Neuronal stem cell (in vitro differentiated cells): ENCODE results near the gene FHOD3.
"Not testable (repeated sequence)": the region's sequence is repeated elsewhere in the genome, so short reads cannot be mapped to it uniquely, and the experiment has no call there.

Experiments used
- DNase-seq: peaks from one replicate; pipeline ENCODE4 v3.0.0-alpha.2; 2013; ENCODE audit warnings: low spot score
- H2AFZ ChIP-seq: one replicate; pipeline ENCODE4 v1.6.1; 2013; ENCODE audit warnings: mild to moderate bottlenecking, low read length, inconsistent platforms
- H2AK5ac ChIP-seq: 2 replicates; pipeline ENCODE4 v1.6.1; 2013; ENCODE audit warnings: low read depth, mild to moderate bottlenecking, inconsistent platforms, low read length, moderate library complexity, mixed read lengths
- H2BK120ac ChIP-seq: 2 replicates; pipeline ENCODE4 v1.6.1; 2013; ENCODE audit warnings: low read depth, mild to moderate bottlenecking, inconsistent platforms, low read length, moderate library complexity, mixed read lengths
- H2BK12ac ChIP-seq: one replicate; pipeline ENCODE4 v1.6.1; 2013; ENCODE audit warnings: low read length, inconsistent platforms
- H2BK15ac ChIP-seq: 2 replicates; pipeline ENCODE4 v1.6.1; 2013; ENCODE audit warnings: mild to moderate bottlenecking, low read length, inconsistent platforms, mixed read lengths
- H2BK5ac ChIP-seq: one replicate; pipeline ENCODE4 v1.6.1; 2013; ENCODE audit warnings: inconsistent platforms, mild to moderate bottlenecking, low read length, moderate library complexity
- H3K14ac ChIP-seq: one replicate; pipeline ENCODE4 v1.6.1; 2013; ENCODE audit warnings: low read length, inconsistent platforms
- H3K18ac ChIP-seq: 2 replicates; pipeline ENCODE4 v1.6.1; 2013; ENCODE audit warnings: low read length, inconsistent platforms
- H3K23ac ChIP-seq: 2 replicates; pipeline ENCODE4 v1.6.1; 2013; ENCODE audit warnings: low read depth, mild to moderate bottlenecking, mixed read lengths, low read length, inconsistent platforms; ENCODE audit not compliant: poor library complexity
- H3K27ac ChIP-seq: replicated peaks from 3 replicates; pipeline ENCODE4 v1.5.1; 2013; ENCODE audit warnings: low read length, inconsistent platforms
- H3K27me3 ChIP-seq, 3 experiments: 2 replicates each; pipeline ENCODE4 v1.6.1; 2013; ENCODE audit warnings: low read length in 3 of 3, mild to moderate bottlenecking in 2 of 3, inconsistent platforms in 1 of 3, low read depth in 1 of 3, mixed read lengths in 1 of 3, moderate library complexity in 1 of 3; ENCODE audit not compliant: control insufficient read depth in 3 of 3, insufficient read depth in 3 of 3
- H3K36me3 ChIP-seq, 2 donors: replicated peaks in 1 of 2; 2 replicates each; pipeline ENCODE4 v1.6.1; 2013; ENCODE audit warnings: low read length in 2 of 2; ENCODE audit not compliant: control insufficient read depth in 2 of 2, insufficient read depth in 2 of 2
- H3K4ac ChIP-seq: 2 replicates; pipeline ENCODE4 v1.6.1; 2013; ENCODE audit warnings: inconsistent platforms, mild to moderate bottlenecking, low read length, moderate library complexity
- H3K4me1 ChIP-seq, 2 donors: 1 replicate in 1 of 2; 2 replicates in 1 of 2; pipeline ENCODE4 v1.6.1; 2013; ENCODE audit warnings: low read length in 2 of 2, low read depth in 1 of 2; ENCODE audit not compliant: control insufficient read depth in 2 of 2, insufficient read depth in 1 of 2
- H3K4me2 ChIP-seq: one replicate; pipeline ENCODE4 v1.6.1; 2013; ENCODE audit warnings: mild to moderate bottlenecking, low read length, inconsistent platforms; ENCODE audit not compliant: insufficient read depth, poor library complexity, severe bottlenecking
- H3K4me3 ChIP-seq, 2 donors: 2 replicates each; pipeline ENCODE4 v1.5.1; 2013; ENCODE audit warnings: low read length in 2 of 2, mild to moderate bottlenecking in 2 of 2, inconsistent platforms in 1 of 2, moderate library complexity in 1 of 2
- H3K79me1 ChIP-seq: one replicate; pipeline ENCODE4 v1.6.1; 2013; ENCODE audit warnings: low read depth, mild to moderate bottlenecking, inconsistent platforms, low read length, moderate library complexity
- H3K9ac ChIP-seq: one replicate; pipeline ENCODE4 v1.6.1; 2013; ENCODE audit warnings: mild to moderate bottlenecking, low read depth, low read length, inconsistent platforms; ENCODE audit not compliant: poor library complexity
- H3K9me3 ChIP-seq, 2 donors: replicated peaks in 1 of 2; 2 replicates each; pipeline versions ENCODE3 to v1.6.1; 2013; ENCODE audit warnings: low read length in 2 of 2, mild to moderate bottlenecking in 2 of 2, inconsistent platforms in 1 of 2, low read depth in 1 of 2, mixed read lengths in 1 of 2, moderate library complexity in 1 of 2; ENCODE audit not compliant: control insufficient read depth in 2 of 2, insufficient read depth in 1 of 2
- H4K8ac ChIP-seq: one replicate; pipeline ENCODE4 v1.6.1; 2013; ENCODE audit warnings: low read depth, mild to moderate bottlenecking, inconsistent platforms, low read length, moderate library complexity
- H4K91ac ChIP-seq: one replicate; pipeline ENCODE4 v1.6.1; 2013; ENCODE audit warnings: low read length, low read depth, mild to moderate bottlenecking, inconsistent platforms; ENCODE audit not compliant: poor library complexity
- WGBS, 2 donors: extraction: QIAGEN DNeasy Blood & Tissue Kit; methylation state at CpG; one replicate each; pipeline ENCODE4 v1.1.7; 2013; ENCODE audit warnings: missing lambda C conversion rate in 2 of 2, mixed read lengths in 1 of 2; ENCODE audit not compliant: insufficient read length in 2 of 2, insufficient replicate concordance in 1 of 2; ENCODE audit errors: extremely low coverage in 2 of 2; 5-methylcytosine and 5-hydroxymethylcytosine counted together

Gene FHOD3

GRCh38 chr18:36717422-36718110 is 420.1 kb downstream of the FHOD3 start:
- H3K36me3 ChIP-seq, result peaks cover 1 to 29% of the 10 kb centered on the region in 2 donors
- H3K9me3 ChIP-seq, result no peaks in the 10 kb centered on the region
- H2BK15ac ChIP-seq, result no peak overlapping the region
- no peak overlapping the region for H3K4me3 ChIP-seq
- H2AFZ ChIP-seq, result no peak overlapping the region
- no peaks in the 10 kb centered on the region for H3K79me1 ChIP-seq
- no peak overlapping the region for H2BK12ac ChIP-seq
- H2BK5ac ChIP-seq, result no peak overlapping the region
- H4K91ac ChIP-seq, result no peak overlapping the region
- no peak overlapping the region for H3K4me2 ChIP-seq
- H3K23ac ChIP-seq, result no peak overlapping the region
- H3K9ac ChIP-seq, result no peak overlapping the region
- no peak for DNase-seq
- no peak overlapping the region for H3K18ac ChIP-seq
- H2AK5ac ChIP-seq, result no peak overlapping the region
- no CpG with 5 or more reads among the region's 12 CpGs for WGBS, 2 donors
- no peak overlapping the region for H3K14ac ChIP-seq
- H4K8ac ChIP-seq, result no peak overlapping the region
- H3K4ac ChIP-seq, result no peak overlapping the region
- H3K27ac ChIP-seq, result no peak overlapping the region
- no peaks in the 10 kb centered on the region for H3K27me3 ChIP-seq
- H2BK120ac ChIP-seq, result no peak overlapping the region
- H3K4me1 ChIP-seq, result no peaks in the 10 kb centered on the region

- no peaks in the 10 kb centered on the region for H3K79me1 ChIP-seq
- H3K27me3 ChIP-seq, result no peaks in the 10 kb centered on the region
- no peak overlapping the region for H3K4me2 ChIP-seq
- H2BK5ac ChIP-seq, result no peak overlapping the region
- no peak overlapping the region for H2BK12ac ChIP-seq
- no CpG with 5 or more reads among the region's 3 CpGs for WGBS, 2 donors
- H3K18ac ChIP-seq, result no peak overlapping the region
- H2AK5ac ChIP-seq, result no peak overlapping the region
- H3K9me3 ChIP-seq, result no peaks in the 10 kb centered on the region
- H2AFZ ChIP-seq, result no peak overlapping the region
- no peak overlapping the region for H4K91ac ChIP-seq
- H3K4me3 ChIP-seq, result no peak overlapping the region
- no peak overlapping the region for H3K27ac ChIP-seq
- H2BK120ac ChIP-seq, result no peak overlapping the region
- H3K36me3 ChIP-seq, result peaks cover 1 to 28% of the 10 kb centered on the region in 2 donors
- no peaks in the 10 kb centered on the region for H3K4me1 ChIP-seq
- H3K9ac ChIP-seq, result no peak overlapping the region
- no peak overlapping the region for H3K14ac ChIP-seq
- no peak overlapping the region for H3K23ac ChIP-seq
- DNase-seq, result no peak
- H4K8ac ChIP-seq, result no peak overlapping the region
- H2BK15ac ChIP-seq, result no peak overlapping the region
- no peak overlapping the region for H3K4ac ChIP-seq
Observed at GRCh38 chr18:36718705-36719328, 421.3 kb downstream of the FHOD3 start.

GRCh38 chr18:36719630-36720029 is 422.1 kb downstream of the FHOD3 start:
- Histone ChIP-seq H3K9ac (no peak overlapping the region), H2BK15ac (no peak overlapping the region), H3K4me2 (no peak overlapping the region), H3K4me1 (peaks cover 0 to 2% of the 10 kb centered on the region in 2 donors), H3K4ac (no peak overlapping the region), H3K79me1 (no peaks in the 10 kb centered on the region), H4K8ac (no peak overlapping the region), H4K91ac (no peak overlapping the region), H3K18ac (no peak overlapping the region), H3K36me3 (peaks cover 1 to 31% of the 10 kb centered on the region in 2 donors), H2AFZ (no peak overlapping the region), H3K27ac (no peak overlapping the region), H3K23ac (no peak overlapping the region), H3K9me3 (no peaks in the 10 kb centered on the region), H2BK12ac (no peak overlapping the region), H2AK5ac (no peak overlapping the region), H2BK120ac (no peak overlapping the region), H3K14ac (no peak overlapping the region), H3K4me3 (no peak overlapping the region), H2BK5ac (no peak overlapping the region), H3K27me3 (no peaks in the 10 kb centered on the region)
- no CpG with 5 or more reads among the region's 2 CpGs for WGBS, 2 donors
- no peak for DNase-seq

GRCh38 chr18:36721351-36721750 is 423.8 kb downstream of the FHOD3 start:
- not testable (repeated sequence) for H2AFZ ChIP-seq, H4K8ac ChIP-seq, H2BK15ac ChIP-seq, H3K18ac ChIP-seq, H2BK120ac ChIP-seq, H3K27ac ChIP-seq, H3K23ac ChIP-seq, H4K91ac ChIP-seq, H3K9ac ChIP-seq, H2BK12ac ChIP-seq, H3K4me3 ChIP-seq, H2AK5ac ChIP-seq, H3K4me1 ChIP-seq, H3K27me3 ChIP-seq, H3K9me3 ChIP-seq, H3K4ac ChIP-seq, DNase-seq, H3K79me1 ChIP-seq, H3K4me2 ChIP-seq, H2BK5ac ChIP-seq, H3K14ac ChIP-seq
- WGBS, 2 donors, result no CpG with 5 or more reads among the region's 1 CpG
- peaks cover 1 to 31% of the 10 kb centered on the region in 2 donors for H3K36me3 ChIP-seq
